ENCODE results near the gene SERP2.
"Not testable (repeated sequence)": the region's sequence is repeated elsewhere in the genome, so short reads cannot be mapped to it uniquely, and the experiment has no call there.

SERP2 gene

DNA sequence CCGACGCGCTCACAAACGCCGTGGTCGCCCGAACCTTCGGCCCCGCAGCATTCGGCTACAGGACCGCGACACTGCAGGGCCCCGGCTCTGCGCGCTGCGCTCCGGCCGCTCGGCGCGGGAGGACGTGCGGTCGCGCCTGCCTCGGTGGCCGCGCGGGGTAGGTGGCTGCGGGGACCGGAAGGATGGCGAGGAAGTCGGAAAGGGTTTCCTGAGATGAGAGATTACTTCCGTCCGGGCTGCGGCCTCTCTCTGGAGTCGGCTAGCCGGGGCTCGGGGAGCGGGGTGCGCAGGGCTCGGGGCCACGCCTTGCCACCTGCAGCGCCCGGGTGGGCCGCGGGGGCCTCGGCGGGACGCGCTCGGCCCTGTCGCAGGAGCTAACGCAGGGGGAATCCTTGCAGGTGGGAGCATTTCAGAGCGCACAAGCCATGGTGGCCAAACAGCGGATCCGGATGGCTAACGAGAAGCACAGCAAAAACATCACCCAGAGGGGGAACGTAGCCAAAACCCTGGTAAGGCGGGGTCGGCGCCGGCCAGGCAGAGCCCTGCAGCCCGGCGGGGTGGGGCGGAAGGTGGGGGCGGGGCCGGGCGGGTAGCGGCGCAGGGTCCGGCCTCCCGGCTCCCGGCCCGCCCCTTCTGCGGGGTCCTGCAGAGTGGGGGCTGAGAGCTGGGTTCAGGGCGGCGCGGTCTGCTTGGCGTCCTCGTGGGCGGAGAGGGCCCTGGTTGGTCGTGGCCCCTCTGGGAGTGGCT is at the start of gene SERP2:
SERP2 (plus strand) TSS at position 224 of the 747 bp plus-strand sequence; CDS start at position 426, 202 bp downstream.
- peak; percentile 41 to 93 (median 62) for DNase-seq
- intact Hi-C loops (cut with DNase I) = no loop called here

DNA sequence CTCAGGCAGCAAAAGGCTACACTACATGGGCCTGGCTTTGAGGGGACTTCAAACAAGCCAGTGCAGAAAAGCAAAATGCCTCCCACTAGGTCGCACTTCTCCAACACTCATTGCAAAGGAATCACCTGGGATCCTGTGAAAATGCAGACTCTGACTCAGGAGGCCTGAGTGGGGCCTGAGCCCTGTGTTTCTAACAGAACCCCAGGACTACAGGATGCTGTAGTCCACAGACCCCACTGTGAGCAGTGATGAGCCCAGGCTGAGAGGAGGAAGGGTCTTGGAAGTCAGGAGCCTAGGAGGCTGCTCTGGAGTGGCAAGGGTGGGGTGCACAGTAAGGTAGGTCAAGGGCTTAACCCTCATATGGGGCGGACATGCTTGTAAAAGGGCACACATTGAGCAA is 46.7 kb upstream of the SERP2 start:
- intact Hi-C loops (cut with DNase I) = no loop called here
- DNase-seq = no peak

DNA sequence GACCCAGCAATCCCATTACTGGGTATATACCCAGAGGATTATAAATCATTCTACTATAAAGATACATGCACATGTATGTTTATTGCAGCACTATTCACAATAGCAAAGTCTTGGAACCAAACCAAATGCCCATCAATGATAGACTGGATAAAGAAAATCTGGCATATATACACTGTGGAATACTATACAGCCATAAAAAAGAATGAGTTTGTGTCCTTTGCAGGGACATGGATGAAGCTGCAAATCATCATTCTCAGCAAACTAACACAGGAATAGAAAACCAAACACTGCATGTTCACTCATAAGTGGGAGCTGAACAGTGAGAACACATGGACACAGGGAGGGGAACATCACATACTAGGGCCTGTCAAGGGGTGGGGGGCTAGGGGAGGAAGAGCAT is 44.6 kb upstream of the SERP2 start:
- intact Hi-C loops (cut with DNase I); DNase-seq: not testable (repeated sequence)

DNA sequence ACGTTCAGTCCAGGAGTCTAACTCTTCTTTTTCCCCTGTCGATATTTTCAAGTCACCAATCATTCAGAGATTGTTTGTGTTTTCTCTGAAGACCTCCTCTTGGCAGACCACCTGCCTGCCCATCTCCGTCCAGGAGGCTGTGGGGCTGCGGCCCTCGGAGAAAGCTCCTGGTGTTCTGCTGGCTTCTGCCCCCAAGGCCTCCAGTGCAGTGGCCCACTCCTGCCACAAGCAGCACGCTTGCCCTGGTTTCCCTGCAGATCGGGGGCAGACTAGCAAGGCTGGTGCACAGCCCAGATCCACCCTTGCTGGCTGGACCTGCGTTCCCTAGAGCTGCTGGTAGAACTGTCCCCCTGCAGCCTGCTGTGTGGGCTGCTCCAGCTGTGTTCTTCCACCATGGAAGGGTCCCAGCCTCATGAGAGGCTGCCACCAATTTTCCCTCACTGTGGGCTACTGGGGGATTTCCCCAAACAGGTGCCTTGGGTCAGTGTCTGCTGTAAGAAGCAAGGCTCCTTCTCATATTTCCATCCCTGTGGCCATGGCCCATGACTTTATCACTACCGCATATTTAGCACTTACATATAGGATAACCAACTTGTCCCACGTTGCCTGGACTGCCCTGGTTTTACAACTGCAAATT is 43.6 kb upstream of the SERP2 start:
- peak in 1 of 10 donors; percentile 81 for DNase-seq
- intact Hi-C loops (cut with DNase I) = no loop called here

DNA sequence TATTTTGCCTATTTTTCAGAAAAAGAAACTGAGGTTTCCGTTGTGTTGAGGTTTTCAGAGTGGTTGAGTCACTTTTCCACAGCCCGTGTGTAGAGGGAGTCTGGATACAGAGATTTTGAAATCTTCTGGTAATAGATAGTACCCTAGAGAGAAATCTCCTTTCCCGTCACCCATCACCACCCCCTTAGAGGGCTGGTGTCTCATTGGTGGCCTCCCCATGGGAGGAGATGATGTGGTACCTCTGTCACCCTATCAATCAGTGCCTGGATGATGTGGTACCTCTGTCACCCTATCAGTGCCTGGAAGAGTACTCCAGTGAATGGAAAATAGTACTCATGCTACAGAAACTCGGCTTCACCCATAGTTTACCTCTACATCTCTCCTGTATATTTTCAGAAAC is 42.2 kb upstream of the SERP2 start:
- intact Hi-C loops (cut with DNase I) = no loop called here

DNA sequence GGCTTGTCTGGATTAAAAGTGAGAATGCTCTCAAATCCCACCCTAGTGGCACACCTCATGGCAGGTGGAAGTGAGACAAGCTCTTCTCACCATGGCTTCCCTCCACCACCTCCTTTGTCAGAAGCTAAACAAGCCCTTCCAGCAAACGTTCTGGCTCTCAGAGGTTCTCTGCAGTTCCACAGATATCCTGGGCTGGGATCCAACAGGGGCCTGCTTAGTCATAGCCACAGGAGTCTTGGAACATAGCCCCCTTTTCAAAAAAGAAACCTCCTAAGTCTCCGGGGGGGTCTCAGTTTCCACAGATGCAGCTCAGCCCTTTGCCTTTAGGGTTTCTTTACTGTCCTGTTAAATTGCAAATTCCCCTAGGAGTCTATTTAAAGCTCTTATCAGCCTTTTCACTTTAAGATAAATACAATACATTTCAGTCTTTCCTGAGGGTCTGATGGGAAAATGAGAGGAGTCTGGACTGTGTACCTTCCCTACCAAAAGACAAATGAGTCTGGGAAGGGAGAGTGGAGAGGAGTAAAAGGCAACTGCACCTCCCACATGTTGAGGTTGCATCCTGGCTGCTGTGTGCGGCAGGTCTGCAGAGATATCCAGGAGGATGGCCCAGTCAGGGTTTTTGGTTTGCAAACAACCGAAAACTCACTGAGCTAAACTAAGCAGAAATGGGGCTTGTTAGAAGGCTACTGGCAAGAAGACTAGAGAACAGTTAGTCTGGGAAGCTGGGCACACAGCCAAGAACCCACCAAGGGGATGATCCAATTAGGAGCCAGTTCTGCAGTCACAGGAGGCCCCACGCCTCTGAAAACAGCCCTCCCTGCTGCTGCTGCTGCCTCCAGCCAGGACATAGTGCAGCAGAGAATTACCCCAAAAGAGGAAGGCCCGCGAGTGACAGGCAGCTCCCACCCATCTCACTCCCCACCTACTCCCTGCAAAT is 41.4 kb upstream of the SERP2 start:
- intact Hi-C loops (cut with DNase I) = no loop called here
- DNase-seq = peak; percentile 37 to 90 (median 61)

More for the DNA sequence above, 42.2 kb upstream of the SERP2 start:
- no peak for DNase-seq

DNA sequence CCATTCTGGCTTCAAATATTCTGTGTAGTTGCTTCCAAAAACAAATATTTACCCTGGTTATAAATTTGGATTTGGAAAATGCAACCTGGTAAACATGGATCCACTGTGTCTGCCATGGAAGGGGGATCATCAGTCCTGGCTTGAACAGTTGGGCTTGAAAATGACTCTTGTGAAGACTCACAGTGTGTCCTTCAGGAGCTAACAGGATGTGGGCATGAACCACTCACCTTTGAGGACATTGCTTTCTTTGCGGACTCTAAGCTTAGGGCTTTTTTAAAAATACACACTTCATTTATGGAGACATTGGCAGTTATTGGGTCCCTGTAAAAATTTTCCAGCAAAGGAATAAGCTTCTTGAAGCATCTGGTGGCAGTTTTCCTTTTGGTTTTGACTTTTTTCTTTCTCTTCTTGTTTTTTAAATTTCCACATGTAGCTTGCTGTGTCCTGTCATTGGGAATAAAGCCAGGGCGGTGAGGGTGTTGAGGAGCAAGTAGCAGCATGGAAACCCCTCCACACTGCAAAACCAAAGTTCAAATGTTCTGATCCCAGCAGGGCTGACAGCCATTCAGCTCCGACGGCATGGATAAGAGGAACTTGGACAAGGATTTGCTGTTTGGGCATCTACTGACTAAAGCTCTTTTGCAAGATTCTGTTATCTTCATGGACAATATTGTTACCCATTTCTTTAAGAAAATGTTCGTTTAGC is 39.5 kb upstream of the SERP2 start:
- DNase-seq = no peak
- intact Hi-C loops (cut with DNase I) = no loop called here

DNA sequence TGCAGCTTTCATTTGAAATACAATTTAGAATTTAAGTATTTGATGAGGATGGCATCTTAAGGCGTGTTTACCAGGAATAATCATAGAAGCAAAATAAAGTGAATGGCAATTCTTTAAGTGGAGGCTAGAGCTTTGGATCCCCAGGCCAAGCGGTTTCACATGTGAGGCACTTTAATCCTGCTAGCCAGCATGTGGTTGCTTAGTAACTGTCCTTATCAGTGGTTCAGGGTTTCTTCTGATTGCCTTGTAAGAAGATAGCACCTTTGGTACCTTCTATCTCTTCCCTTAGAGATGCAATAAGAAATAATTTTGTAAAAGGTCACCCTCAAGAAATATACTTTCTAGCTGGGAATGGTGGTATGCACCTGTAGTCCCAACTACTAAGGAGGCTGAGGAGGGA is 38.9 kb upstream of the SERP2 start:
- intact Hi-C loops (cut with DNase I) = no loop called here
- no peak for DNase-seq

DNA sequence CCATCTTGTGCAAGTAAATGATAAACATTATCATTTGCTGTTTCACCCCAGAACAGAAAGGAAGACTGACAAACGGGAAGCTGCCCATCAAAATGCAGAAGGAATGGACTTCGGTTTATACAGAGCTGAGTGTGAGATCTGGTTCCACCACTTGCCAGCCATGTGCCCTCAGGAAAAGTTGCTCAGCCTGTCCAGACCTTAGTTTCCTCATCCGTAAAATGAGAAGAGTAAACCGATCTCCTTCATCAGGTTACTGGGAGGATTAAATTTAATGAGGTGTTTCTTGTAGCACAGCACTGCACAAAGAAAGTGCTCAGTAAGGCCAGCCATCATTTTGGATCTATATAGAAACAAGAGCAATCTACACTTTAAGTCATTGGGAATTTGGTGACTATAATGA is 36.7 kb upstream of the SERP2 start:
- intact Hi-C loops (cut with DNase I) = no loop called here
- DNase-seq = no peak

DNA sequence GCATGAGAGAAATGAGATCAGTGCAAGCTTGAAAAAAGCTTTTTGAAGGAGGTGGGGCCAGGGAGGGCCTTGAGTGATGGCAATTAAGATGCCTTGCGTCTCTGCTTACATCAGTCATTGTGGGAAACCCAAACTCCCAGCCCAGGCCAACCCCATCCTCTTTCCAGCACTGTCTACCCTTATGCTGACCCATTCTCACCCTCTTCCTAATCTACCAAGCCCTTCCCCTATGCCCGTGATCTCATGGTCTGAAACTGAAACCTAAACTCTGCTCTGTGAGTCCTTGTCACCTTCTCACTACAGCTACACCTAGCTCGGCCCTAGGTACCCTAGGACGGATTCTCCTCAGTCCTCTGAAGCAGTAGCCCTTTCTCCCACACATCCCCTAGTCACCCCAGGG is 36.0 kb upstream of the SERP2 start:
- intact Hi-C loops (cut with DNase I) = no loop called here
- DNase-seq = no peak

DNA sequence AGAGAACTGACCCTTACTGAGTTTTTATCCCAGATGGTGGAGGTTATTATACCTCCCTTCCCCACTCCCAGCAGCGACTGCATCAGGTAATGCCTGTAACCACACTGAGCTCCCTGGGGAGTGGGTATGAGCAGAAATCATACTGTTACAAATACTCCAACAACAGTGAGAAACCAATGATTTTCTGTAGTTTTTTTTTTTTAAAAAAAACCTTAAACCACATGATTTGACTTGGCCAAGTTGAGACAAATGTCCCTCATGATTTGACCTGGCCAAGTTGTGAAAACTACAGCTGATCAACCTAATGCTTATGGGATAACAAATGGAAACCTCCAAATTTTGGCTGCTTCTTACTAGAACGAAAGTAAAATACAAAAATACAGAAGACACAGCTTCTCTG is 33.1 kb upstream of the SERP2 start:
- intact Hi-C loops (cut with DNase I) = no loop called here
- DNase-seq = no peak

DNA sequence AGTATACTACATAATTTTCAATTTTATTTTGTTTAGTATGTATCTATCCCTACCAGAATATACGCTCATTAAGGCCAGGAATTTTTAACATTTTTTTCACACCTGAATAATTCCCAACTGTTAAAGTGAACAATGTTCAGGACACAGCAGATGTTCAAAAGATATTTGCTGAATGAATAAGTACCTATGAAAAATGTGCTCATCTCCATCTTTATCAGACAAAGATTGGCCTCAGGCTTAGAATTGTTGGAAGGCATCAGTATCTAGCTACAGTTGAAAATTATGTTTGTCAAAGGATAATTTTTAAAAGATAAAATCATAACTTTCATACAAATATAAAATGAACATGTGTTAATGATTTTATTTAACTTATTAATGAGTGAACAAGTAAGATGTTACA is 30.9 kb upstream of the SERP2 start:
- no peak for DNase-seq
- intact Hi-C loops (cut with DNase I) = no loop called here

DNA sequence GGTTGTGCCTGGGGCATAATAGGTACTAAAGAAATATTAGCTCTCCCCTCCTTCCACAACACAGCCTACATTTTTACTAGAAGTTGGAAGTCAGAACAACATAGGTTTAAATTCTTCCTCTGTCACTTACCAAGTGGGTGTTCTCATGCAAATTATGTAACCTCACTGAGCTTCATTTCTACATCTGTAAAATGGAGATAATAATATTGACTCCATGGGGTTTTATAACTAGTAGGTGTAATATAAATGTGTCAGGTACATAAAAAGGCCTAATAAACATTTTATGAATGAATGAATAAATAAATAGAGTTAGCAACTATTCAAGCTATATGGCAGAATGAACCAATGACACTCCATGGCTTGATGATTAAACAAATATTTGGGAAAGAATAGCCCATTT is 27.1 kb upstream of the SERP2 start:
- intact Hi-C loops (cut with DNase I) = no loop called here
- no peak for DNase-seq

DNA sequence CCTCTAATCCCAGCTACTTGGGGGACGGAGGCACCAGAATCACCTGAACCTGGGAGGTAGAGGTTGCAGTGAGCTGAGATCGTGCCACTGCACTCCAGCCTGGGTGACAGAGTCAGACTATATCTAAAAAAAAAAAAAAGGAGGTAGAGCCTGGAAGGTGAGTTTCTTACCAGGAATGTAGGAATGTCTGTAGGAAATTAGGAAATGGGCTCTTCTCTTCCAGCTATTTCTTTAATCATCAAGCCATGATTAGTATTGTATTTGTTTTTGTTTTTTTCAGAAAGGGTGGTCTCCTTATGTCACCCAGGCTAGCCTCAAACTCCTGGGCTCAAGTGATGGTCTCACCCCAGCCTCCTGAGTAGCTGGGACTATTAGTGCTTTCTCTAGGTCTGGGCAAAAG is 26.3 kb upstream of the SERP2 start:
- intact Hi-C loops (cut with DNase I) = no loop called here
- DNase-seq = no peak

DNA sequence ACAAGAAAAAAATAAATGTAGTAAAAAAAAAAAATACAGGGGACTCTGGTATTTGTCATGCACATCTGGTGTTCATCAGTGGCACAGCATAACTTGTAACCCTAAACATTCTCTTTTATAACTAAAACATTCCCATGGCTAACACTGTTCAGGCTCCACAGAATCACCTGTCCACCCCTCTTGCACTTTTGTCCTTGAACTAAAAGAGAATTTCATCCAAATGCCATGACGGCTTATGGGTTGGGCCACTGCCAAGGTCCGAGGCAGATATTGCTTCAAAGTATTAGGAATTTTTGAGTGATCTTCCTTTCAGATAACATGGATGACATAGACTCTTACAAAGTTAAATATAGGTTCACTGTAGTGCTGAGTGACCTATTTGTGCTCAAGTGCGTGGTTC is 25.7 kb upstream of the SERP2 start:
- no peak for DNase-seq
- intact Hi-C loops (cut with DNase I) = no loop called here

DNA sequence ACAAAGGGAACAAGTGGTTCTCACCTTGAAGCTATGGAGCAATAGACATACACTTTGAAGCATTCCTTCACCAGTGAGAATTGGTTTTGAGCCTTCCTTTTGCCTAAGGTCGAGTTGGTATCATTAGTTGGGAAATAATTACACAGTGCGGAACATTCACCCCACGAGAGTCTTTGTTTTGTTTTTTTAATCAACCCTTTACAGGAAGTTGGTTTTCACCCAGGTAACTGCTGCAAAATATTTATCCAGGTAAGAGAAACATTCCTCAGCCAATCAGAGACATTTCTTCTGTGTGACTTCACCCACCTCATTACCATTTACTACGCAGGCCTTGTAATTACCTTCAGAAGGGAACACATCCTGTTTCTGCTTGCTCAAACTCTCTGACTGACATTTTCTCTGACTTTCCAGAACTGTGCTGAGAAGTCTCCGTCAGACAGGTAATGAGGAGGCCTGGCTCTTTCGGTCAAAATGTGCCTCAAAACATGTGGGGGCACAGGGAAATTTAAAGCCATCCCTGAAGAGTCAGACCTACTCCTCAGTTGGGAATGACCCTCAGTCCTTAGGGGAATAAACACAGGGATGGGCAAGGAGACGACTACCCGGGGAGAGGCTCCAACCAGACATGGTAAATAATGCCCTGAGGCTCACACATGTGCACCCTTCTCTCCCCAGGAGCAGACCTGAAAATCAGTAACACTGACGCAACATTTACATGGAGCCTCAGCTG is 22.7 kb upstream of the SERP2 start:
- intact Hi-C loops (cut with DNase I) = no loop called here
- no peak for DNase-seq

DNA sequence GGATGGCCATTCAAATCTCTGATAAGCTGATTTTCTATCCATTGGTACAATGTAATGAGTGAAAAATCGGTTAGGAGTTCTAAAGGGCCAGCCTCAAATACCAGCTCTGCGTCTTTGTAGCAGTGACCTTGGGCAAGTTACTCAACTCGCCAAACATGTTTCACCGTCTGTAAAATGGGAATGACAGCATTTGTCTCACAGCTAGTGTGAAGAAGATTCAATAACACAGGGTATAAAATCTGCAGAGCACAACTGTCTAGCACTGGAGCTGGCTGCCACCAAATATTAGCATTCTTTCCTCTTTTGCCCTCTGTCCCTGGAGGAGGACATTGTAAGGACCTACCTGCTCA is 22.1 kb upstream of the SERP2 start:
- DNase-seq = no peak
- intact Hi-C loops (cut with DNase I) = no loop called here

DNA sequence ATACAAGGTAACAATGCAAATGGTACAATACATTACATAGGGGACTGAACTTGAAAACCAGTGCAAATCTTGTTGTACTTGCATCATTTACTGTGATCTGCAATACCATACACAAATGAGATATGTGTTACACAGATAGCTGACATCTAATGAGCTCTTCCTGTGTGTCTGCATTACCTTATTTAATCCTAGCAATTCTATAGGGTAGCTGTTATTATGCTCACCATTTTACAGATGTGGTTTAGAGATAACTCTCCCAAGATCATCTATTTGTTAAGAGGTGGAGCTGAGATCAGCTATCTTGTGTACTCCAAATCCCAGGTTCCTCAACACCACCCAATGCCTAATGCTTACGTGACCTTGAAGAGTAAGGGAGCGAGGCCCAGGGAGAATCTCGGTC is 21.4 kb upstream of the SERP2 start:
- no peak for DNase-seq
- intact Hi-C loops (cut with DNase I) = no loop called here

DNA sequence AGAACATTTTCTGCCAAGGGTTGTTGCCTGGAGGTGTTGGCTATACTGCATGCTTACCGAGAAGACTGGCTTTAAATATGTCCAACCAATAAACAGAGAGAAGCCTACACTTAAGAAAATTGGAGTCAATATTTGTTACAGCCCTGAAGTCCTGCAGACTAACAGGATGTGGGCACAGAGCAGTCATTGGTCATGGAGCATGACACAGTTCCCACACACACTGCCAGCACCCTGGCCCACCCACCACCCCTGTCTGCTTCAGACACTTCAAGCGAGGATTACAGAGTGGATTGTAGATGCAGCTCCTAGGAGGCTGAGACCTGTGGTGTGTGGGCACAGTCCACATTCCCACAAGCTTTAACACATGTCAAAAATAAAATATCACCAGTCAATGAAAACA is 21.0 kb upstream of the SERP2 start:
- DNase-seq = no peak
- intact Hi-C loops (cut with DNase I) = no loop called here

DNA sequence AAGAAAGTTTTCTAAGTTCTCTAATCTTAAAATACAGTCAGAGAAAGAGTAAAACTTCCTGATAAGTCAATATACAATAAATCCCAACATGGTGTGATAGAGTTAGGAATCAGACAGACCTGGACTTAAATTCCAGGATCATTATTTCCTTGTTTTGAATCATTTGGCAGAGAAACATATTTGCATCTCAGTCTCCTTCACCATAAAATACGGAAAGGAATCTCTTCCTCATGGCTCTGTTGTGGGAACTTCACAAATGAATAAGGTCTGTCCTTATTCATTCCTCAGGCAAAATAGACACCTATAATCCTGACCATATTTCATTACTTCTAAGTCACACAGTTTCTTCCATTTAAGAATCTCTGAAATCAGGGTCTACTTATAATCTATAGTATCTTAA is 19.3 kb upstream of the SERP2 start:
- no peak for DNase-seq
- intact Hi-C loops (cut with DNase I) = no loop called here

Data from posterior cingulate gyrus (tissue), 11 donors.